ENCODE results near the gene ARHGEF28.
A peak's percentile ranks its signal among the peaks of the same experiment; 100 is the strongest.

The ARHGEF28 gene

DNA sequence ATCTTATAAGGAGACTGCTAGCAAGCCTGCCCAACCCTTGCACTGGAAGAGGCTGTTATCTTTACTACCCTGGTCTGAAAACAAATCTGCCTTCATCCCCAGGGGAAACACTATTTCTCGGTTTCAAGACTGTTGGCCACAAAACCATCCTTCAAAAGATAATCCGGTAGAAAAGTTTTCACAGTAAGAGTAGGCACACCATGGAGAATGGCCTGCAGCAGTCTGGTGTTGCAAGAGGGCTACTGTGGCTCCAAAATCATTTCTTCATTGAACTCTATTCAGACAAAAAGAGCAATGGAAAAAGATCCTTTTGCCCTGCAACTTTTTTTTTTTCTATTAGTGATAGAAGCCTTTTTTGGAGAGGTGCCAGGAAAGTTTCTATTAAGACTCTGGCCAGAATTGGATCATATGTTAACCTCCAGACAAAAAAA, 163.9 kb downstream of the ARHGEF28 start:
- no peak for DNase-seq

- no peak for DNase-seq
Observed at GRCh38 chr5:73791389-73791788, 165.4 kb downstream of the ARHGEF28 start.

- DNase-seq: peak; percentile 61
Observed at GRCh38 chr5:73792687-73793320, 166.8 kb downstream of the ARHGEF28 start.

GRCh38 chr5:73793911-73794310, 167.9 kb downstream of the ARHGEF28 start:
- no peak for DNase-seq

DNA sequence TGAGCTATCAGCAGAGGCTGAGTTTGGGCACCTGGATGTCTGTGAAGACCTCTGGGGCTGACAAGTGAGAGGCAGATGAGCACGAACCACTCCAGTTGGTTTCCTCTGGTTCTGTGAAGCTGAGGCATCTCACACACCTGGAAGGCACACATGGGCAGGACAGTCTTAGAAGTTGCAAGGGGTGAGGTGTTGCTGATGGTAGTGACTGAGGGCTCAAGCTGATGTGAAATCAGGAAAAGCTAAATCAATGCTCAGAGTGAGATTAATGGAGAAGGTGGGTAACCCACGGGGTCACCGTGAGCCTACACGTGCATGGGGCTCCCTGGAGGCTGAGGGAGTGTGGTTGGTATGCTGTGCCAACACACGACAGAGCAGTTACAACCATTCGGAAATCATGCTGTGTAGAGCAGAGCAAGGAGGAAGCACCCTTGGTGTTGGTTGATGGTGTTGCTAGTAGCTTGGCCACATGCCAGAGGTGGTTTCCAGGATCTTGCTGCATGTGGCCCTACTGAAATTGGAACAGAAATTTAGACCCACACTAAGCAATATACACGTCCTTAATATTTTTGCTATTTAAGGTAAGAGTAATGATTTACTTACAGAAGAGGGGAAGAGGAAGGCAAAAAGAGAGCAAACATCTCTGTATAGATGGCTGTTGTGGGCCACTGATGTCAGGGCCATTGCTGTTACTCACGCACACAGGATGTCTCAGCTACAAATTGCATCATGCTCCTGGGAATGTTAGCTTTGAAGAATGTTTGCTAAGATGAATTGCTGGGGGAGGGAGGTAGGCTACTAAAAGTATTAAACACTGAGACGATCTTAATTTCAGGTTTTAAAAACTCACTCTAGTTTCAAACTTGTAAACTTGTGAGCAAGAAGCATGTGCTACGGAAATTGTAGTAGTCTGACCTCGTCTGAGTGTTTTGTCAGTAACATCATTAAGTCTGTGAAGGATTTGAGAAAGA, 170.5 kb downstream of the ARHGEF28 start:
- no peak for DNase-seq

DNA sequence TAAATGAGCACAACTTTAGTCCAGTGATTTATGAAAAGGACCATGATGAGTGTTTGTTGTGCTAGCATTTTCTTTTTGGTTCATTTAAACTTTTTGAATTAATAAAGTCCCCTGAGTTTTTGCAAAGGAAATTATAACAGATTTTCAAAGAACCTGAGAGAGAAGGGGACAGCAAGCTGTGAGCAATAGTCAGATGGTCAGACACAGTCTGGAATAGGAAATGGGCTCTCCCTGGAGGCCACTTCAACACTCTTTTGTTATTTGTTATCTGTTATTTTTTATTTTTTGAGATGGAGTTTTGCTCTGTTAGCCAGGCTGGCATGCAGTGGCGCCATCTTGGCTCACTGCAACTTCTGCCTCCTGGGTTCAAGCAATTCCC, 171.1 kb downstream of the ARHGEF28 start:
- no peak for DNase-seq

DNA sequence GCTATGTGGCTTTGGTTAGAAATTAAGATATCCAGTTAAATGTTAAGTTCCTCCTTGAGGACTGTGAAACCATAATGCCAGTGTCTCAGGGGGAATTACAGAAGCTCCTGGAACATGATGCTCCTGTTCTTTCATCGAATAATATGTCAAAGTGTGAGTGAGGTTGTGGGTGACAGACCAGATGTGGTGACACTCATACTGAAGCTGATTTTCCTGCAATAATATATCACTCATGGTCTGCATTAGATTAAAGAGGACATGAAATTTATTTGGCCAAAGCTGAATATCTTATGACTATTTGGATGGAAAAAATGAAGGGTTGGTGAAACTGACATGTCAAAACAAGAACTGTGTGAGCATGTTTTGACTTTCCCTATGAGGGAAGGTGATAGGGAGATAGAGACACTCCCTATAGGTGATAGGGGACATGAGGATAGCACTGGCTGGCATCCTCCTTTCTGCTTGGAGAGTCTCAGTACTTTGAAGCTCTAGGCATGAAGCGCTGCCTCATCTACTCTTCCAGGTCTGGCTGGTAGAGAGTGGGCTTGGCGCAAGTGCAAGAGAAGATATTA, 173.5 kb downstream of the ARHGEF28 start:
- no peak for DNase-seq

GRCh38 chr5:73801686-73802085, 175.7 kb downstream of the ARHGEF28 start:
- no peak for DNase-seq

DNA sequence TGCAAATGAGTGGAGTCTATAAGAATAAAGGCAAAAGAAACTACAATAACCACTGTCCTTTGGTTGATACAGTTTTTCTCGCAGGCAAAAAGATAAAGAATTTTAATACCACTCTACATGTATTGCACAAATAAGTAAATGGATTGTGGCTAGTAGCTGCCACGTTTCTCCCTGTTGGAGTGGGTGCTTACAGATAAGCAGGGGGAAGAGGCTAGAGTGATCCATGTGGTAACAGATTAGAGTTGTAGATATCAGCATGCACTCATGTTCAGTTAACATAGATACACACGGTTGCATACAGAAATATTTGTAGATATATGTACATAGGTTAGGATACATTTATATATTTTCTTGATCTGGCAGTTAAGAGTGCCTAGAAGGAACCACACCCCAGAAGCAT, 179.5 kb downstream of the ARHGEF28 start:
- no peak for DNase-seq

- DNase-seq: no peak
Observed at GRCh38 chr5:73808911-73809310, 182.9 kb downstream of the ARHGEF28 start.

- DNase-seq: no peak
Observed at GRCh38 chr5:73810429-73810828, 184.4 kb downstream of the ARHGEF28 start.

- no peak for DNase-seq
Observed at GRCh38 chr5:73812457-73812856, 186.5 kb downstream of the ARHGEF28 start.

DNA sequence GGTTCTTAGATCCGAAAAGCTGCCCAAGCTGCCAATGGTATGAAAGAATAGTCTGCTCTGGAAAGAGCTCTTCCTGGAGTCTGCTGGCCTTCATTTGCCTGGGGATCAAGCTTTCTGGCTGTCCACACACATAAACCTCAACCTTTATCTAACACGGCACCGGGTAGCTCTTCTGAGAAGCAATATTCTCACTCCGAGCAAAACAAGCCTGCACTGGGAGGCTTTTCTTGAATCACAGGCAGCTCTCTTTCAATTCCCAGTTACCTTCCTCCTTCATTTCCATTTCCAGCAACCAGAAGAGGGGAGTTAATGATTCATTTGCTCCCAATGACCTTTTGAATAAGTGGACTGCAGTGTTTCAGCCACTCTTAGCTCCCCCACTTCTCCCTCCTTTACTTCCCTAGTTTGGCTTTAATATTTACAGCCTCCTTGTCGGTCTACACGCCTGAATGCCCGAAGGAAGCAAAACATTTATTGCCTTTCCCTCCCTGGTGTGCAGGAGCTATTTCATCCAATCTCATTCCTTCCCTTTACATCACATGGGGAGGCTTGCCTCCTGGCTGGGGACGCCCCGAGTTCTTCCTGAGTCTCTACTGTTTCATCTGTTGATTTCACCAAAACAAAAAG, 187.1 kb downstream of the ARHGEF28 start:
- no peak for DNase-seq

DNA sequence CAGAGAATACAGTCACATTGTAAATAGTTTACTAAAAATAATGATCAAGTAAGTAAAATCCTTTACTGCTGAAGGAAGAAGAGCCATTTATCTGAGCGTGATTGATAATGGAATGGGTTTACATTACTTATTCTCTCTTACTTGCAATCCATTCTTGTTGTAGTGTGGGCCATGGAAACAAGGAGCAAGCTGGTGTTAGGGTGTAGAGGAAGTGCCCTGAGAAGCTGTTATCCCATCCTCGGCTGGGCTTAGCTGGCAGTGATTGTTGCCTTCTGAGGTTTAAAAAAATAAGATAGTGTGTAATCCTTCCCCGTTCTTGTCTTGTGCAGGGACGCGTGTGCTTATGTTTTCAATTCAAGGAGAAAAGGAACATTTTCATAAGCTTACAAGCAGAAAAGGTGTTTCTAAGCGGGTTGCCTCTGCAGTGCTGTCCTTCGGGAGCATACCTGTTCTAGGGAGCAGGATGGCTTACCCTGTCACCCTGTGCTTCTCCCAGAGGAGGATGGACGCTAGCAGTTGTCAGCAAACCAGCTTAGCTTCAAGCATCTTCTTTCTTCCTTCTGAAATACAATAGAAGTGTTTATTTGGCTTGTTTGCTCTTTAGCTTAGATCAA, 188.3 kb downstream of the ARHGEF28 start:
- DNase-seq: no peak

- no peak for DNase-seq
Observed at GRCh38 chr5:73815631-73816030, 189.6 kb downstream of the ARHGEF28 start.

DNA sequence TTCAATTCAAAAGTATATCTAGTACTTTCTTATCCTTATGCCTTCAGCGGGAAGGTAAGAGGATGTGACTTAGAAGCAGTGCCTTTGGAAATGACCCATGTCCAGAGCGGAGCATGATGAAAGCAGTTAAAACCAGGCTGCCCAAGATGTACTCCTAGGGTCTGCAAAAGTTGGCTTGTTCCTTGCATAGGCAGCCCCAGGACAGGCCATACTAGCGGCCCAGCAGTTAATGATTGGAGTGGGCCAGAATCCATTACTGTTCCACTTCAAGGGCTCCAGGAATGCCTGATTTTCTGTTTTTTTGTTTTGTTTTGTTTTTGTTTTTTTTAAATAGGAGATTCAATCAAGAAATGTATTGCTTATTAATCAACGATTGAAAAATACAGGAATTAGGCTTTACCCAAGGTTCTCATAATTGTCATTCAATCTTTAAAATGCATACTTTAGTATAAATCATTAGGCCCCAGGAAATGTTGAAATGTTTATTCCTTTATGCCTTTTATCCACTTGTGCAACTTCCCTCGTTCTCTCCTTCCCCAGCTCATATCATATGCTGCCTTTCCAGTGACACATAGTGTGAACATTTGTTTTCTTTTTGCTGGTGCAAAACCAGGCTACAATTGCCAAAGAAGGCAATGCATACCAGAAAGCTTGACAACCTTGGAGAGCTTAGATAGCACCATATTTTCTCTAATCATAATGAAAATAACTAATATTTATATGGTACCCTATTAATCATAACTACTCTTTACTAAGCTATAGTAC, 190.8 kb downstream of the ARHGEF28 start:
- DNase-seq: no peak

GRCh38 chr5:73818357-73818756, 192.4 kb downstream of the ARHGEF28 start:
- no peak for DNase-seq

DNA sequence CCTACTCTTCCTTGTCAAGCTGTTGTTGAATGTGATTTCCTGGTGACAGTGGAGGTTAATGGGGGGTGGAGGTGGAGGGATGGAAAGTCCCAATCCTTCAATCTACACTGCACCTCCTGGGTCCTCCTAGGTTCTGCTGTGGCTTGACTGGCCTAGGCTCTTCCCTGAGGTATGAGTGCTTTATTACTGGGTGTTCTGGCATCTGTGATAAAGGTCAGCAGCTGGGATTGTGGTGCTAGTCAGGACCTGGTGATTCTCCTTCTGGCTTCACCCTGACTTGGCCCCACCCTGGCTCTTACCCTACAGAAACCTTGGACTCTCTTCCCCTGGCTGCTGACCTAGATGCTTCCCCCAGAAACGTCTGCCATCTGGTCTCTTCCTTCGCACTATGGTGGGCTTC, 194.3 kb downstream of the ARHGEF28 start:
- DNase-seq: no peak

DNA sequence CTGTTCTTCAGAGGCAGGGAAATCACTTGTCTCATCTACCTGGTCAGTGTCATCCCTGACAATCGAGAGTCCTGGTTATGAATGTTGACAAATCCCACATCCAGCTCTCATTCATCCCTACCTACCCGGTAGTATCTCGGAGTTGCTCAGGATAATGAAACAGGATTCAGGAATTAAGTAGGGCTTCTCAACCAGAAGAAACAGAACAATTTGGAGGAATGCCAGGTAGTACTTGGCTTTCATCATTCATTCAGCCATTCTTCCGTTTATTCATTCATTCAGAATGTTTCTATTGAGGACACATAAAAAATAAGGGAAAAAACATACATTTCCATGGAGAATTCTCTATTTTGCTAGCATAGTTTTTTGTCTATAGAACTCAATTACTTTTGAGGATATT, 195.0 kb downstream of the ARHGEF28 start:
- DNase-seq: no peak

GRCh38 chr5:73822278-73822988, 196.4 kb downstream of the ARHGEF28 start:
- no peak for DNase-seq

DNA sequence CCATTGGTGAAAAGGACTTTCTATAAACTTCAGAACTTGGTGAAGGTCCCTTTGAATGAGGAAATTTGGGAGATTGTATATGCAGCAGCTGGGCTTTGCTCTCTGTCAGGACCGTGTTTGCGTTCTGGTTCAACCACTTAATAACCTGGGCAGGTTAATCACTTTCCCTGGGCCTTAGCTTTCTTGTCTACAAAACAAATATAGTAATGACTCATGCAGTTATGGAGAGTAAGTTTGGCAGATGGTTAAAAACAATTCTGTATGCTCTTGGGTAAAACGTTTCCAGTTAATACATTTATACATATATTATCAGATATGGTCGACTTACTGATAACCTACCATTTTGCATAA, 197.0 kb downstream of the ARHGEF28 start:
- no peak for DNase-seq

- DNase-seq: no peak
Observed at GRCh38 chr5:73823508-73823925, 197.5 kb downstream of the ARHGEF28 start.
